K562 (cell line): ENCODE measurements around the gene EXOC3L1. TPM values are rescaled to one million over a fixed set of nuclear protein-coding genes. Genes with fewer than 3 reads are reported as not detected.
A peak's percentile ranks its signal among the peaks of the same experiment; 100 is the strongest.

Source experiments
- ATAC-seq: fragments of 200-7000 bp; cut with Tn5 transposase; 3 replicates; pipeline ENCODE4 v1.9.1; 2020; ENCODE audit warnings: moderate library complexity
- BruUV-seq: library from RNA; stranded (reverse); fragments of 400-500 nt; replicated peaks from 2 replicates; lab custom pipeline; 2021; lab: Mats Ljungman, UMichigan
- CTCF ChIA-PET: fragments of 300-600 bp; formaldehyde crosslinking; extraction: SDS; loops from one replicate; lab custom pipeline; 2021; ENCODE audit warnings: low intra/inter-chr PET ratio; lab: Yijun Ruan, JAX
- POLR2A ChIA-PET: fragments of 300-600, 350-650 bp; sonication (Branson Sonifier 250); formaldehyde crosslinking; extraction: SDS; loops from one replicate; lab custom pipeline; 2021; ENCODE audit warnings: antibody characterized with exemption, inconsistent platforms; lab: Yijun Ruan, JAX
- DNase-seq, 4 experiments: peaks; one replicate each; pipeline versions ENCODE4 v3.0.0 to v3.0.0-alpha.2; 2011 to 2018; ENCODE audit warnings: low spot score in 3 of 4, mixed read lengths in 3 of 4; ENCODE audit errors: extremely low read depth in 1 of 4
- FAIRE-seq: peaks from 2 replicates; lab custom pipeline; 2011; peaks lifted over from hg19 to GRCh38; lab: Jason Lieb, UNC
- H2AFZ ChIP-seq: 2 replicates; pipeline ENCODE4 v1.6.0; 2011; ENCODE audit warnings: low read depth, low read length, control low read depth, inconsistent platforms
- H3K27ac ChIP-seq: fragments of 200-600 bp; 3 replicates; pipeline ENCODE4 v1.8.0; 2011; ENCODE audit warnings: low read depth, mild to moderate bottlenecking, control low read depth, inconsistent platforms, low read length, moderate library complexity, mixed read lengths; ENCODE audit errors: extremely low read depth
- H3K27me3 ChIP-seq, 2 experiments: fragments of 300-600 bp in 1 of 2; 2 replicates in 1 of 2; 3 replicates in 1 of 2; pipeline versions ENCODE4 v1.6.0 to v1.8.0; 2011; ENCODE audit warnings: inconsistent platforms in 2 of 2, low read length in 2 of 2, mild to moderate bottlenecking in 1 of 2, mixed read lengths in 1 of 2, moderate library complexity in 1 of 2; ENCODE audit not compliant: control insufficient read depth in 2 of 2, insufficient read depth in 2 of 2
- H3K36me3 ChIP-seq: fragments of 300-600 bp; 3 replicates; pipeline ENCODE4 v1.8.0; 2011; ENCODE audit warnings: mild to moderate bottlenecking, low read length, inconsistent platforms; ENCODE audit not compliant: control insufficient read depth, insufficient read depth
- H3K4me1 ChIP-seq, 2 experiments: fragments of 200-600 bp in 1 of 2; replicated peaks in 1 of 2; 2 replicates in 1 of 2; 3 replicates in 1 of 2; pipeline versions ENCODE4 v1.5.1 to v1.8.0; 2011; ENCODE audit warnings: inconsistent platforms in 2 of 2, low read length in 2 of 2, mild to moderate bottlenecking in 1 of 2, mixed read lengths in 1 of 2, moderate library complexity in 1 of 2; ENCODE audit not compliant: control insufficient read depth in 2 of 2, insufficient read depth in 2 of 2
- H3K4me2 ChIP-seq: 2 replicates; pipeline ENCODE4 v1.6.1; 2011; ENCODE audit warnings: low read length, control low read depth, inconsistent platforms, mixed read lengths; ENCODE audit not compliant: insufficient read depth
- H3K4me3 ChIP-seq: fragments of 200-600 bp; sonication (generic), shearing (Covaris generic); 2 replicates; pipeline ENCODE4 v1.5.1; 2016; ENCODE audit warnings: control low read depth, inconsistent platforms
- H3K79me2 ChIP-seq: fragments of 200-600 bp; 3 replicates; pipeline ENCODE4 v1.8.0; 2011; ENCODE audit warnings: low read length, inconsistent platforms; ENCODE audit not compliant: control insufficient read depth, insufficient read depth
- H3K9ac ChIP-seq, 2 experiments: 2 replicates each; pipeline versions ENCODE4 v1.6.0 to v1.6.1; 2011; ENCODE audit warnings: low read depth in 2 of 2, low read length in 2 of 2, control low read depth in 1 of 2, inconsistent platforms in 1 of 2, mild to moderate bottlenecking in 1 of 2, mixed read lengths in 1 of 2; ENCODE audit not compliant: insufficient read depth in 1 of 2
- H3K9me1 ChIP-seq: one replicate; pipeline ENCODE4 v1.6.0; 2011; ENCODE audit warnings: inconsistent platforms, mild to moderate bottlenecking, low read length, moderate library complexity; ENCODE audit not compliant: control insufficient read depth, insufficient read depth
- H3K9me3 ChIP-seq: replicated peaks from 2 replicates; pipeline ENCODE4 v1.5.1; 2011; ENCODE audit warnings: low read depth, low read length, inconsistent platforms; ENCODE audit not compliant: control insufficient read depth, insufficient read depth
- H4K20me1 ChIP-seq: replicated peaks from 2 replicates; pipeline ENCODE4 v1.6.1; 2011; ENCODE audit warnings: low read length, inconsistent platforms, mixed read lengths; ENCODE audit not compliant: control insufficient read depth, insufficient read depth
- ELF1 ChIP-seq: fragments of 200-800 bp; sonication (Bioruptor generic); IDR thresholded peaks from 2 replicates; pipeline ENCODE4 v1.6.1; 2016; ENCODE audit warnings: missing genetic modification characterization, missing compliant biosample characterization
- POLR2A ChIP-seq: fragments of 450-650 bp; conservative IDR thresholded peaks from 2 replicates; pipeline ENCODE4 v1.6.1; 2016
- POLR2AphosphoS5 ChIP-seq: IDR thresholded peaks from 2 replicates; pipeline ENCODE4 v1.6.1; 2011; ENCODE audit warnings: mild to moderate bottlenecking, low read depth, low read length, moderate library complexity; ENCODE audit not compliant: control insufficient read depth, insufficient read depth
- POLR2B ChIP-seq: fragments of 450-650 bp; IDR thresholded peaks from 2 replicates; pipeline ENCODE4 v1.6.1; 2018; ENCODE audit warnings: low read depth; ENCODE audit not compliant: partially characterized antibody
- POLR2G ChIP-seq: fragments of 200-400 bp; formaldehyde crosslinking; IDR thresholded peaks from 2 replicates; pipeline ENCODE4 v1.6.1; 2017; ENCODE audit warnings: low read depth, mild to moderate bottlenecking, antibody characterized with exemption, low read length, moderate library complexity
- SUPT5H ChIP-seq: fragments of 450-650 bp; IDR thresholded peaks from 2 replicates; pipeline ENCODE4 v1.6.1; 2016
- ZKSCAN8 ChIP-seq: fragments of 200-800 bp; sonication (Bioruptor generic); IDR thresholded peaks from 2 replicates; pipeline ENCODE4 v1.6.1; 2016; ENCODE audit warnings: missing genetic modification characterization, missing compliant biosample characterization
- WGBS: fragments of 100-300 bp; shearing (Covaris generic); methylation state at CpG from one replicate; pipeline ENCODE4 v1.1.6; 2016; ENCODE audit warnings: low coverage, mixed read lengths; ENCODE audit not compliant: insufficient coverage; ENCODE audit errors: missing lambda C conversion rate; 5-methylcytosine and 5-hydroxymethylcytosine counted together
- in situ Hi-C: fragments of 300-500 bp; cut with MboI; formaldehyde crosslinking; loops from 4 replicates; pipeline ENCODE4 v1.15.0; 2018; ENCODE audit warnings: inconsistent platforms, mixed read lengths
- intact Hi-C: fragments of 100-400 bp; cut with micrococcal nuclease; formaldehyde crosslinking; loops from 2 replicates; pipeline ENCODE4 v1.14.2; 2022
- polyA plus RNA-seq, 8 experiments: library from polyadenylated mRNA; depleted of rRNA in 4 of 8; stranded (reverse) in 5 of 8; unstranded in 3 of 8; fragments of >200 nt; fragmentation: Nextera tagmentation in 2 of 8; fragmentation: Illumina TruSeq in 1 of 8; extraction: Ambion mirVana in 2 of 8; extraction: Trizol in 1 of 8; gene quantifications; 2 replicates each; pipeline versions ENCODE4 v1.2.1 to v1.2.3, GENCODE V29; 2011 to 2014; ENCODE audit warnings: inconsistent platforms in 1 of 8, missing spikeins in 1 of 8
- total RNA-seq, 7 experiments: library from RNA; depleted of rRNA in 6 of 7; stranded (reverse); fragments of >200 nt in 6 of 7; fragmentation: Illumina TruSeq in 2 of 7; extraction: Trizol in 2 of 7; gene quantifications; 2 replicates each; pipeline versions ENCODE4 v1.2.1 to v1.2.3, GENCODE V29; 2011 to 2021; ENCODE audit warnings: low replicate concordance in 1 of 7
- TF ChIP-seq, protein P1 (sequence below): sonication (generic); formaldehyde crosslinking; IDR thresholded peaks from 2 replicates; pipeline ENCODE4 v1.8.1; 2022; ENCODE audit warnings: missing genetic modification reagents

EXOC3L1 gene
- total and polyA plus RNA-seq, 9 of the 15 experiments (the other 6 are each of a cell fraction or from before 2014, with no cell fraction given) = 0.08 TPM; not detected in 8

GRCh38 chr16:67233596-67233995 is 43.7 kb upstream of the EXOC3L1 start:
- intact Hi-C loops = no loop called here
- CTCF ChIA-PET = no interaction called here
- Histone ChIP-seq H3K36me3 (peaks cover 93% of the 10 kb centered on the region; the same call in 2 of the 3 replicates), H3K9me3 (no peaks in the 10 kb centered on the region), H3K9ac (no peak overlapping the region), H3K4me3 (no peak overlapping the region), H3K4me2 (no peak overlapping the region), H3K79me2 (peaks cover 2% of the 10 kb centered on the region), H3K27ac (no peak overlapping the region), H3K4me1 (peaks cover 8 to 30% of the 10 kb centered on the region in 2 experiments; a peak in 4 of 5 replicates), H3K9me1 (no peaks in the 10 kb centered on the region), H3K27me3 (no peaks in the 10 kb centered on the region), H4K20me1 (peaks cover 4% of the 10 kb centered on the region), H2AFZ (no peak overlapping the region)
- TF ChIP-seq ZKSCAN8 (CRISPR knock-in tag) = no peak
- ATAC-seq = no peak
- no peak for FAIRE-seq
- WGBS = 86% methylated on average over 6 of the region's 7 CpGs
- POLR2A ChIA-PET = interaction anchor here (0.6 to 1.4 kb wide), 2 partner anchors 10 to 13 kb away, joined by 3 to 4 read pairs; no protein-coding TSS in a partner anchor
- in situ Hi-C loops = no loop called here
- BruUV-seq = no TSS peak
- no peak for DNase-seq

- H3K79me2 ChIP-seq = peaks cover 21% of the 10 kb centered on the region
- no peaks in the 10 kb centered on the region for H3K9me3 ChIP-seq
- WGBS = 93% methylated on average over 9 of the region's 12 CpGs
- POLR2A ChIA-PET = interaction anchor here (0.6 to 2.4 kb wide), 5 partner anchors 8 to 41 kb away, joined by 3 to 14 read pairs (median 5); partner anchors contain the start of gene EXOC3L1
- H3K9ac ChIP-seq = no peak overlapping the region; a peak in 1 of 4 replicates
- no peak for TF ChIP-seq ELF1
- TF ChIP-seq POLR2B = peak; percentile 32
- TF ChIP-seq POLR2G = peak; percentile 25; the same call in 1 of the 2 replicates
- TF ChIP-seq, protein P1, sequence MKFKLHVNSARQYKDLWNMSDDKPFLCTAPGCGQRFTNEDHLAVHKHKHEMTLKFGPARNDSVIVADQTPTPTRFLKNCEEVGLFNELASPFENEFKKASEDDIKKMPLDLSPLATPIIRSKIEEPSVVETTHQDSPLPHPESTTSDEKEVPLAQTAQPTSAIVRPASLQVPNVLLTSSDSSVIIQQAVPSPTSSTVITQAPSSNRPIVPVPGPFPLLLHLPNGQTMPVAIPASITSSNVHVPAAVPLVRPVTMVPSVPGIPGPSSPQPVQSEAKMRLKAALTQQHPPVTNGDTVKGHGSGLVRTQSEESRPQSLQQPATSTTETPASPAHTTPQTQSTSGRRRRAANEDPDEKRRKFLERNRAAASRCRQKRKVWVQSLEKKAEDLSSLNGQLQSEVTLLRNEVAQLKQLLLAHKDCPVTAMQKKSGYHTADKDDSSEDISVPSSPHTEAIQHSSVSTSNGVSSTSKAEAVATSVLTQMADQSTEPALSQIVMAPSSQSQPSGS = no peak
- 0 out of 2 replicates have a peak, but pooled peaks have one; percentile 10 for TF ChIP-seq POLR2AphosphoS5
- peak; percentile 39; the same call in 1 of the 2 replicates for TF ChIP-seq SUPT5H
- TF ChIP-seq POLR2A = peak; percentile 46
- TF ChIP-seq, all 486 proteins: peak for 5
- Histone ChIP-seq H3K36me3 (peaks cover 85% of the 10 kb centered on the region; the same call in 2 of the 3 replicates), H3K27me3 (no peaks in the 10 kb centered on the region), H3K4me3 (no peak overlapping the region), H3K4me2 (no peak overlapping the region), H4K20me1 (peaks cover under 1% of the 10 kb centered on the region; the same call in 1 of the 2 replicates), H3K4me1 (peaks cover 13 to 30% of the 10 kb centered on the region in 2 experiments; a peak in 4 of 5 replicates), H3K27ac (no peak overlapping the region), H2AFZ (no peak overlapping the region), H3K9me1 (no peaks in the 10 kb centered on the region)
- in situ Hi-C loops (no loop called here), intact Hi-C loops (no loop called here)
- ATAC-seq (no peak), FAIRE-seq (no peak), DNase-seq (no peak)
- CTCF ChIA-PET = no interaction called here
- no TSS peak for BruUV-seq
Observed at GRCh38 chr16:67230809-67231660, 41.1 kb upstream of the EXOC3L1 start.
